Measurements from ENCODE around the gene PCCA.
"Not testable (repeated sequence)": the region's sequence is repeated elsewhere in the genome, so short reads cannot be mapped to it uniquely, and the experiment has no call there.

The PCCA gene

DNA sequence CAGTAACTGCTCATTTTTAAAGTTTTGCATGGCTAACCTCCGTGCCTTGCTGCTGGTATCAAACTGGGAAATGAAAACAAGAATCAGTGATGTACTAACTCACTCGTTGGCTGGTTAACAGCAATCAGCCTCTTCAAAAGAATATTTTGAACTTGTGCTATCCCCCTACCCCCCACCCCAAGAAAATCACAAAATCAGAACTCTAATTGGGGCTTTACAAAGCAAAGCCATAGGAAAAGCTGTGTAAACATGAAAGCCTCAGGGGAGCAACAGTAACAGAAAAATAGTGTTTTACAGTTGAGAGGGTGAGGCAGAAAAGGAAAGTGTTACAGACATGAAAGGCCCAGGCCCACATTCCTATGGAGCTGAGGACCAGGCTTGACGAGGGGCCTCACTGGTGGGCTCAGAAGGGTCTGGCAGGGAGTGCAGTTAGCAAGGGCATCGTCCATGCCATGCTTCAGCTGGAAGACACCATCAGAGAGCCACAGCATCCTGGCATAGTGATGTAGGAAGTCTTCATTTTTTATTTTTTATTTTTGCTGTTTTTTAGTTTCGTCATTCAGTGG is 217.6 kb downstream of the PCCA start:
- Histone ChIP-seq H3K27ac (ENCODE audit: low read length) (no peak overlapping the region), H3K27me3 (ENCODE audit: insufficient read depth, low read length, poor library complexity) (no peaks in the 10 kb centered on the region), H3K79me2 (ENCODE audit: insufficient read depth, low read length) (no peaks in the 10 kb centered on the region), H3K4me2 (ENCODE audit: insufficient read depth, low read length) (no peak overlapping the region), H4K20me1 (ENCODE audit: insufficient read depth, low read length) (no peaks in the 10 kb centered on the region), H3K4me1 (ENCODE audit: insufficient read depth, low read length) (no peaks in the 10 kb centered on the region), H3K9me3 (ENCODE audit: insufficient read depth, low read length, severe bottlenecking) (no peaks in the 10 kb centered on the region), H2AFZ (ENCODE audit: low read depth, low read length) (no peak overlapping the region), H3K36me3 (ENCODE audit: insufficient read depth, low read length) (no peaks in the 10 kb centered on the region; the same call in 1 of the 2 replicates), H3K4me3 (ENCODE audit: low read depth in 1 of 2, low read length in 2 of 2) (no peak overlapping the region), H3K9ac (ENCODE audit: low read depth, low read length) (no peak overlapping the region)
- TF ChIP-seq, protein P1, sequence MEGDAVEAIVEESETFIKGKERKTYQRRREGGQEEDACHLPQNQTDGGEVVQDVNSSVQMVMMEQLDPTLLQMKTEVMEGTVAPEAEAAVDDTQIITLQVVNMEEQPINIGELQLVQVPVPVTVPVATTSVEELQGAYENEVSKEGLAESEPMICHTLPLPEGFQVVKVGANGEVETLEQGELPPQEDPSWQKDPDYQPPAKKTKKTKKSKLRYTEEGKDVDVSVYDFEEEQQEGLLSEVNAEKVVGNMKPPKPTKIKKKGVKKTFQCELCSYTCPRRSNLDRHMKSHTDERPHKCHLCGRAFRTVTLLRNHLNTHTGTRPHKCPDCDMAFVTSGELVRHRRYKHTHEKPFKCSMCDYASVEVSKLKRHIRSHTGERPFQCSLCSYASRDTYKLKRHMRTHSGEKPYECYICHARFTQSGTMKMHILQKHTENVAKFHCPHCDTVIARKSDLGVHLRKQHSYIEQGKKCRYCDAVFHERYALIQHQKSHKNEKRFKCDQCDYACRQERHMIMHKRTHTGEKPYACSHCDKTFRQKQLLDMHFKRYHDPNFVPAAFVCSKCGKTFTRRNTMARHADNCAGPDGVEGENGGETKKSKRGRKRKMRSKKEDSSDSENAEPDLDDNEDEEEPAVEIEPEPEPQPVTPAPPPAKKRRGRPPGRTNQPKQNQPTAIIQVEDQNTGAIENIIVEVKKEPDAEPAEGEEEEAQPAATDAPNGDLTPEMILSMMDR (IDR thresholded peaks at IDR 0.05; ENCODE audit: borderline replicate concordance, extremely low read depth, low read length, poor library complexity, severe bottlenecking) = no peak
- no peak for TF ChIP-seq EZH2 (IDR thresholded peaks at IDR 0.05; ENCODE audit: borderline replicate concordance, low read depth, low read length, severe bottlenecking)
- DNase-seq (no peak), ATAC-seq (ENCODE audit: insufficient read depth, low read depth) (no peak)

DNA sequence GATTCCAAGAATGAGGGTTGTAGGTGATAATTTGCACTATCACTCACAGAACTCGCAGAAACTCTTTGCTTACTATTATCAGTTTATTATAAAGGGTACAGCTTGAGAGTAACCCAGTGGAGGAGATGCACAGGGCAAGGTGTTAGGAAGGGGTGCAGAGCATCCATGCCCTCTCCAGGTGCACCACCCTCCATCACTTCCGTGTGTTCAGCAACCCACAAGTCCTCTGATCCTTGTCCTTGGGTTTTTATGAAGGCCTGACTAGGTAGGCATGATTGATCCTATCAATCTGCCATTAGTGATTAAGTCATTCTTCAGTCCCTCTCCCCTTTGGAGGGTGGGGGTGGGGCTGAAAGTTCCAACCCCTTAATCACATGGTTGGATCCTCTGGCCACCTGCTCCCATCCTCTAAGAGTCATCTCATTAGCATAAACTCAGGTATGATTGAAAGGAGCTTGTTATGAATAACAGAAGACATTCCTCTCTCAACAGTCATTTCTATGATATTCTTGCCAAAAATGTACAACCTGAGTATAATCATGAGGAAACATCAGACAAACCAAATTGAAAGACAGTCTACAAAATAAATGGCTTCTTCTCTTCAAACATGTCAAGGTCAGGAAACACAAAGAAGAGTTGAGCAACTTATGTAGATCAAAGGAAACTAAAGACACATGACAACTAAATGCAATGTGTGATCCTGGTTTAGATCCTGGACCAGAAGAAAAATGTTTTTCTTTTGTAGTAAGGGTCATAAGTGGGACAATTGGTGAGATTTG is 225.4 kb downstream of the PCCA start:
- Histone ChIP-seq H2AFZ (ENCODE audit: low read depth, low read length) (no peak overlapping the region), H3K36me3 (ENCODE audit: insufficient read depth, low read length) (no peaks in the 10 kb centered on the region), H3K4me3 (ENCODE audit: low read depth in 1 of 2, low read length in 2 of 2) (no peak overlapping the region), H3K9ac (ENCODE audit: low read depth, low read length) (no peak overlapping the region), H3K27me3 (ENCODE audit: insufficient read depth, low read length, poor library complexity) (no peaks in the 10 kb centered on the region), H4K20me1 (ENCODE audit: insufficient read depth, low read length) (no peaks in the 10 kb centered on the region), H3K27ac (ENCODE audit: low read length) (no peak overlapping the region), H3K9me3 (ENCODE audit: insufficient read depth, low read length, severe bottlenecking) (peaks cover 3% of the 10 kb centered on the region), H3K4me2 (ENCODE audit: insufficient read depth, low read length) (no peak overlapping the region), H3K4me1 (ENCODE audit: insufficient read depth, low read length) (no peaks in the 10 kb centered on the region), H3K79me2 (ENCODE audit: insufficient read depth, low read length) (no peaks in the 10 kb centered on the region)
- DNase-seq (no peak), ATAC-seq (ENCODE audit: insufficient read depth, low read depth) (no peak)
- TF ChIP-seq EZH2 (IDR thresholded peaks at IDR 0.05; ENCODE audit: borderline replicate concordance, low read depth, low read length, severe bottlenecking) = no peak
- TF ChIP-seq, protein P1 (IDR thresholded peaks at IDR 0.05; ENCODE audit: borderline replicate concordance, extremely low read depth, low read length, poor library complexity, severe bottlenecking) = no peak

DNA sequence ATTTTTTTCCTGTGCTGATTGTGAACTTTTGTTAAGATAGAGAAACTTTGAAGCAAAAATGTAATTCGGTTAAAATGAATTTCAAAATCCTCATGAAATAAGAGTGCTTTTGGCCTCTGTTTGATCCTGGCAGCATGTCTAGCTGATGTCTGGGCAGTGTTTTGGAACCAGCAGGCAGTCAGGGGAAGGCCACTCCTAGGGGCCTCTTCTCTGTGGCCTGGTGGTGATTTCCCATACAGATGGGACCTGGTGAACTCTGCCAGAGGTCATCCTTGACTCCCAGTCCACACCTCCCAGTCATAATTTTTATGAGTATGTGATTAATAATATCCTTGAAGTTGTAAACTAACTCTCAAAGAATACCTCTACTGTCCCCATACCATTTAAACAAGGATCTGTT is 226.6 kb downstream of the PCCA start:
- H3K36me3 ChIP-seq (ENCODE audit: insufficient read depth, low read length) = no peaks in the 10 kb centered on the region
- H4K20me1 ChIP-seq (ENCODE audit: insufficient read depth, low read length) = no peaks in the 10 kb centered on the region
- ATAC-seq (ENCODE audit: insufficient read depth, low read depth) = no peak
- no peak overlapping the region for H2AFZ ChIP-seq (ENCODE audit: low read depth, low read length)
- H3K9me3 ChIP-seq (ENCODE audit: insufficient read depth, low read length, severe bottlenecking) = peaks cover 3% of the 10 kb centered on the region
- no peaks in the 10 kb centered on the region for H3K79me2 ChIP-seq (ENCODE audit: insufficient read depth, low read length)
- no peak overlapping the region for H3K27ac ChIP-seq (ENCODE audit: low read length)
- no peak for DNase-seq
- TF ChIP-seq EZH2 (IDR thresholded peaks at IDR 0.05; ENCODE audit: borderline replicate concordance, low read depth, low read length, severe bottlenecking) = no peak
- TF ChIP-seq, protein P1 (IDR thresholded peaks at IDR 0.05; ENCODE audit: borderline replicate concordance, extremely low read depth, low read length, poor library complexity, severe bottlenecking) = no peak
- no peak overlapping the region for H3K4me2 ChIP-seq (ENCODE audit: insufficient read depth, low read length)
- no peaks in the 10 kb centered on the region for H3K4me1 ChIP-seq (ENCODE audit: insufficient read depth, low read length)
- no peak overlapping the region for H3K9ac ChIP-seq (ENCODE audit: low read depth, low read length)
- no peaks in the 10 kb centered on the region for H3K27me3 ChIP-seq (ENCODE audit: insufficient read depth, low read length, poor library complexity)
- no peak overlapping the region for H3K4me3 ChIP-seq (ENCODE audit: low read depth in 1 of 2, low read length in 2 of 2)

DNA sequence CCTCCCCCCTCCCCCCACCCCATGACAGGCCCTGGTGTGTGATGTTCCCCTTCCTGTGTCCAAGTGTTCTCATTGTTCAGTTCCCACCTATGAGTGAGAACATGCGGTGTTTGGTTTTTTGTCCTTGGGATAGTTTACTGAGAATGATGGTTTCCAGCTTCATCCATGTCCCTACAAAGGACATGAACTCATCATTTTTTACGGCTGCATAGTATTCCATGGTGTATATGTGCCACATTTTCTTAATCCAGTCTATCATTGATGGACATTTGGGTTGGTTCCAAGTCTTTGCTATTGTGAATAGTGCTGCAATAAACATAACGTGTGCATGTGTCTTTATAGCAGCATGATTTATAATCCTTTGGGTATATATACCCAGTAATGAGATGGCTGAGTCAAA is 229.6 kb downstream of the PCCA start:
- H4K20me1 ChIP-seq (ENCODE audit: insufficient read depth, low read length); H3K36me3 ChIP-seq (ENCODE audit: insufficient read depth, low read length); H3K4me2 ChIP-seq (ENCODE audit: insufficient read depth, low read length); H2AFZ ChIP-seq (ENCODE audit: low read depth, low read length); H3K9ac ChIP-seq (ENCODE audit: low read depth, low read length); ATAC-seq (ENCODE audit: insufficient read depth, low read depth); H3K4me3 ChIP-seq (ENCODE audit: low read depth in 1 of 2, low read length in 2 of 2); H3K4me1 ChIP-seq (ENCODE audit: insufficient read depth, low read length); H3K9me3 ChIP-seq (ENCODE audit: insufficient read depth, low read length, severe bottlenecking); H3K79me2 ChIP-seq (ENCODE audit: insufficient read depth, low read length); DNase-seq; H3K27ac ChIP-seq (ENCODE audit: low read length); H3K27me3 ChIP-seq (ENCODE audit: insufficient read depth, low read length, poor library complexity): not testable (repeated sequence)

Data from DND-41 (cell line).